HL-60 (cell line): Measurements from ENCODE around the gene MZF1.
"Not testable (repeated sequence)": the region's sequence is repeated elsewhere in the genome, so short reads cannot be mapped to it uniquely, and the experiment has no call there.

ENCODE experiments used
- DNase-seq, 2 experiments: peaks; one replicate each; pipeline ENCODE4 v3.0.0-alpha.2; 2010 to 2020; ENCODE audit warnings: low read depth in 1 of 2, low spot score in 1 of 2
- H3K27ac ChIP-seq: fragments of 250-450 bp; sonication (Bioruptor Pico); replicated peaks from 2 replicates; pipeline ENCODE4 v1.5.1; 2020; ENCODE audit warnings: mild to moderate bottlenecking, moderate library complexity
- H3K27me3 ChIP-seq: fragments of 250-450 bp; sonication (Bioruptor Pico); 2 replicates; pipeline ENCODE4 v1.5.1; 2021; ENCODE audit warnings: mild to moderate bottlenecking, moderate library complexity; ENCODE audit not compliant: insufficient read depth, poor library complexity, severe bottlenecking
- H3K4me3 ChIP-seq: replicated peaks from 2 replicates; pipeline ENCODE4 v1.5.1; 2011; ENCODE audit warnings: mild to moderate bottlenecking, control low read depth, low read length; ENCODE audit not compliant: insufficient read depth
- GABPA ChIP-seq: IDR thresholded peaks from 2 replicates; pipeline ENCODE4 v1.6.1; 2012; ENCODE audit warnings: low read depth
- POLR2AphosphoS5 ChIP-seq: IDR thresholded peaks from 2 replicates; pipeline ENCODE4 v1.6.1; 2012; ENCODE audit warnings: low read depth
- SPI1 ChIP-seq: IDR thresholded peaks from 2 replicates; pipeline ENCODE4 v1.6.1; 2012; ENCODE audit warnings: low read depth, mild to moderate bottlenecking, borderline replicate concordance
- long read RNA-seq: library from polyadenylated mRNA; unstranded; transcript quantifications from one replicate; pipeline ENCODE4 v2.0.0, GENCODE V29; 2020
- TF ChIP-seq, protein P1 (sequence below): IDR thresholded peaks from 2 replicates; pipeline ENCODE4 v1.6.1; 2012; ENCODE audit warnings: low read depth; ENCODE audit not compliant: insufficient replicate concordance
- TF ChIP-seq, protein P2 (sequence below): IDR thresholded peaks from one replicate; pipeline ENCODE4 v1.5.1; 2011; ENCODE audit warnings: low read length, control low read depth, inconsistent platforms; ENCODE audit not compliant: insufficient read depth

Gene MZF1
- long read RNA-seq, transcript MZF1-201 (6 exons, 2,905 nt) = minor isoform, 8 of 144 reads
- long read RNA-seq, transcript MZF1-207 (1 exons, 2,683 nt) = major isoform, 15 of 144 reads
- long read RNA-seq, partial matches to known transcripts = 54 of 144 reads
- long read RNA-seq, other reads (novel, unspliced or antisense) = 66 of 144 reads

DNA sequence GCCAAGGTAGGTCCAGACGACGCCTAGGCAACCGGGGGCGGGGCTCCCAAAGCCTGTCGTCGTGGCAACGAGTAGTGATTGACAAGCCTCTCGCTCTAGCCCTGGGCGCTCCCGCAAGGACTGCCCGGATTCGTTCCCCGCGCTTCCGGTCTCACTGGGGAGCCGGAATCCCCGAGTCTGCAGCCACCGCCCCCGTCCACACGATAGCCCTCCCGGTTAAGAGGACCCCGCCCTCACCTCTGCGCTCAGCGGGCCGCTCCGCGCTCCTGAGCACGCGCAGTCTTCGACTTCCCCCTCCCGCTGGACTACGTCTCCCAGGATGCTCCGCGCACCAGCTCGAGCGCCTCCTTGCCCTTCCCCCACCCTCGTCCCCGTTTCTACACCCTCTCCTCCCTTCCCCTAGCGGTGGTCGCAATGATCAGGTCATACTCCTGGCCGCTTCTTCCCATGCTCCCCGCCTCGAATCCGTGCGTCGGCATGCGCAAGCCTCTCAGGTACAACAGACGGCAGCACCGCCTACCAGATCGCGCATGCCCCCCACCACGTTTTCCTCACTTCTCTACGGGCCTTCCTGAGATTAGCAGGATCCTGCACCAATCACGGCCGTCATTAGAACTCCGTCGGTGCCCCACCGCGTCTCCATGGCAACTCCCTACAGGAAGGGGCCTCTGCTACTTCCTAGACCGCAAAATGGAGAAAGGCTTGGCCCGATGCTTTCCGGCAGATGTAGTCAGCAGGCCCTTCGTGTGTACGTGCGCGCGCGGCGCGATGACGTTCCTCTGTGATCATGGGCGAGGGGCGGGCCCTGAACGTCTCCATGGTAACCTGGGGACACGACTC, at the start of gene MZF1:
MZF1 (minus strand) TSS at position 518 of the 840 bp plus-strand sequence. CDS start 1,946 bp downstream, outside the sequence.
- Histone ChIP-seq H3K27ac (peak within 1 kb of the TSS; percentile 99), H3K4me3 (peak within 1 kb of the TSS; percentile 53), H3K27me3 (no peaks in the 10 kb centered on the region)
- TF ChIP-seq GABPA (peak; percentile 64), POLR2AphosphoS5 (peak; percentile 77), SPI1 (peak; percentile 0; the same call in 1 of the 2 replicates)
- TF ChIP-seq, protein P1, sequence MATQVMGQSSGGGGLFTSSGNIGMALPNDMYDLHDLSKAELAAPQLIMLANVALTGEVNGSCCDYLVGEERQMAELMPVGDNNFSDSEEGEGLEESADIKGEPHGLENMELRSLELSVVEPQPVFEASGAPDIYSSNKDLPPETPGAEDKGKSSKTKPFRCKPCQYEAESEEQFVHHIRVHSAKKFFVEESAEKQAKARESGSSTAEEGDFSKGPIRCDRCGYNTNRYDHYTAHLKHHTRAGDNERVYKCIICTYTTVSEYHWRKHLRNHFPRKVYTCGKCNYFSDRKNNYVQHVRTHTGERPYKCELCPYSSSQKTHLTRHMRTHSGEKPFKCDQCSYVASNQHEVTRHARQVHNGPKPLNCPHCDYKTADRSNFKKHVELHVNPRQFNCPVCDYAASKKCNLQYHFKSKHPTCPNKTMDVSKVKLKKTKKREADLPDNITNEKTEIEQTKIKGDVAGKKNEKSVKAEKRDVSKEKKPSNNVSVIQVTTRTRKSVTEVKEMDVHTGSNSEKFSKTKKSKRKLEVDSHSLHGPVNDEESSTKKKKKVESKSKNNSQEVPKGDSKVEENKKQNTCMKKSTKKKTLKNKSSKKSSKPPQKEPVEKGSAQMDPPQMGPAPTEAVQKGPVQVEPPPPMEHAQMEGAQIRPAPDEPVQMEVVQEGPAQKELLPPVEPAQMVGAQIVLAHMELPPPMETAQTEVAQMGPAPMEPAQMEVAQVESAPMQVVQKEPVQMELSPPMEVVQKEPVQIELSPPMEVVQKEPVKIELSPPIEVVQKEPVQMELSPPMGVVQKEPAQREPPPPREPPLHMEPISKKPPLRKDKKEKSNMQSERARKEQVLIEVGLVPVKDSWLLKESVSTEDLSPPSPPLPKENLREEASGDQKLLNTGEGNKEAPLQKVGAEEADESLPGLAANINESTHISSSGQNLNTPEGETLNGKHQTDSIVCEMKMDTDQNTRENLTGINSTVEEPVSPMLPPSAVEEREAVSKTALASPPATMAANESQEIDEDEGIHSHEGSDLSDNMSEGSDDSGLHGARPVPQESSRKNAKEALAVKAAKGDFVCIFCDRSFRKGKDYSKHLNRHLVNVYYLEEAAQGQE = no peak
- peak; percentile 100 for DNase-seq

DNA sequence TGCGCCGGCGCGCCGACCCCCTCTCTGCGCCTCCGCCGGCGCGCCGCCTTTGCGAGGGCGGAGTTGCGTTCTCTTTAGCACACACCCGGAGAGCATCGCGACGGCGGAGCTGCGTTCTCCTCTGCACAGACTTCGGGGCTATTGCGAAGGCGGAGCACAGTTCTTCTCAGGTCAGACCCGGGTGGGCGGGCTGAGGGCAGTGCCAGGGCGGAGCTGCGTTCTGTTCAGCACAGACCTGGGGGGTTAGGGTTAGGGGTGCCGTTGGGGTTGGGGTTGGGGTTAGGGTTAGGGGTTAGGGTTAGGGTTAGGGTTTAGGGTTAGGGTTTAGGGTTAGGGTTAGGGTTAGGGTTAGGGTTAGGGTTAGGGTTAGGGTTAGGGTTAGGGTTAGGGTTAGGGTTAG, 34.1 kb upstream of the MZF1 start:
- not testable (repeated sequence) for H3K27ac ChIP-seq, DNase-seq, H3K4me3 ChIP-seq, H3K27me3 ChIP-seq
- TF ChIP-seq POLR2AphosphoS5 = 0 out of 2 replicates have a peak, but pooled peaks have one; percentile 20

DNA sequence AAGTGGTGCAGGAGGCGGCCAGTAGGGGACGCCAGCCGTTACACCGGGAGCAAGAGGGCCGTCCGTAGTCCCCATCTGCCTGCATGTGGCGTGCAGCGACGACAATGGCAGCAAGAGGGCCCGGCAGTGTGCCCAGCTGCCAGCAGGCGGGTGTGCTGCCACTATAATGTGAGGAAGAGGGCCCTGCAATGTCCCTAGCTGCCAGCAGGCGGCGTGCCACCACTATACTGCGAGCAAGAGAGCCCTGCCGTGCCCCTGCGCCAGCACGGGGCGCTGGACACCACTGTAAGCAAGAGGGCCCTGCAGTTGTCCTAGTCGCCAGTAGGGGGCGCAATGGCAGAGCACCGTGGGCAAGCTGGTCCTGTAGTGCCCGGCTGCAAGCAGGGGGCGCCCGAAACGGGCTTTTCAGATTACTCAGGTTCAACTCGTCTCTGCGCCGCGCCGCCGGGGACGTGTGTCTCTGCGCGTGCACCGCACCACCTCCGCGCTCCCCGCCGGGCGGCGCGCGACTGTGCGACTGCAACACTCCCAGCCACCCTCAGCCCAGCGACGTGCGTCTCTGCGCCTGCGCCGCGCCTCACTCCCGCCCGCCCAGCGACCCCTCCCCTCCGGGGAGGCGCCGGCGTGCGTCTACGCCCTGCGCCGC, 33.2 kb upstream of the MZF1 start:
- H3K27ac ChIP-seq, H3K4me3 ChIP-seq, DNase-seq, H3K27me3 ChIP-seq: not testable (repeated sequence)

DNA sequence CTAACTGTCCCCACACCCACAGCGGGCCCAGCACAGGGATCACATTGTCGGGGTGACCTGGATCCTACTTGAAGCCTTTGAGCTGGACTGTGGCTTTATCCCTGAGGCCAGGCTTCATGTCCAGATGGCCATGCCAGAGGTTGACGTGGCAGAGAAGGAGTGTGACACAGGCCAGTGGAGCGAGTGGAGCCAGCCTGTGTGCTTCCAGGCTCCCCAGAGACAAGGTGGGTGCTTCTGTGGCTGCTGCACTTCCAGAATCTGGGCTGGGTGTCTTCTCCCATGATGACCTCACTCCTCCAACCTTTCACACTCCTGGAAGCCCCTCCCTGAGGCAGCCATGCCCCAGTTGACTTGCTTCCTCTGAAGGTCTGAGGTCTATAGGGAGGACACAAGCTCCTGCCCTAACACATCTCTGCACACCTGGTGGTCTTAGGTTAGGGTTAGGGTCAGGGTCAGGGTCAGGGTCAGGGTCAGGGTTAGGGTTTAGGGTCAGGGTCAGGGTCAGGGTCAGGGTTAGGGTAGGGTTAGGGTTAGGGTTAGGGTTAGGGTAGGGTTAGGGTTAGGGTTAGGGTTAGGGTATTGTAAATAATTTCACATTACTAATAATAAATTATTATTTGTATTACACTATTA, 13.1 kb upstream of the MZF1 start:
- TF ChIP-seq GABPA (no peak), POLR2AphosphoS5 (no peak), SPI1 (no peak)
- TF ChIP-seq, protein P1 = no peak
- TF ChIP-seq, protein P2, sequence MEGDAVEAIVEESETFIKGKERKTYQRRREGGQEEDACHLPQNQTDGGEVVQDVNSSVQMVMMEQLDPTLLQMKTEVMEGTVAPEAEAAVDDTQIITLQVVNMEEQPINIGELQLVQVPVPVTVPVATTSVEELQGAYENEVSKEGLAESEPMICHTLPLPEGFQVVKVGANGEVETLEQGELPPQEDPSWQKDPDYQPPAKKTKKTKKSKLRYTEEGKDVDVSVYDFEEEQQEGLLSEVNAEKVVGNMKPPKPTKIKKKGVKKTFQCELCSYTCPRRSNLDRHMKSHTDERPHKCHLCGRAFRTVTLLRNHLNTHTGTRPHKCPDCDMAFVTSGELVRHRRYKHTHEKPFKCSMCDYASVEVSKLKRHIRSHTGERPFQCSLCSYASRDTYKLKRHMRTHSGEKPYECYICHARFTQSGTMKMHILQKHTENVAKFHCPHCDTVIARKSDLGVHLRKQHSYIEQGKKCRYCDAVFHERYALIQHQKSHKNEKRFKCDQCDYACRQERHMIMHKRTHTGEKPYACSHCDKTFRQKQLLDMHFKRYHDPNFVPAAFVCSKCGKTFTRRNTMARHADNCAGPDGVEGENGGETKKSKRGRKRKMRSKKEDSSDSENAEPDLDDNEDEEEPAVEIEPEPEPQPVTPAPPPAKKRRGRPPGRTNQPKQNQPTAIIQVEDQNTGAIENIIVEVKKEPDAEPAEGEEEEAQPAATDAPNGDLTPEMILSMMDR = no peak
- no peak overlapping the region for H3K27ac ChIP-seq
- no peaks in the 10 kb centered on the region for H3K27me3 ChIP-seq
- H3K4me3 ChIP-seq = no peak overlapping the region
- no peak for DNase-seq
